HepG2 (cell line): ENCODE results near the gene DLG2. TPM values are rescaled to one million over a fixed set of nuclear protein-coding genes. Genes with fewer than 3 reads are reported as not detected.

ENCODE experiments used
- ATAC-seq: fragments of 200-7000 bp; cut with Tn5 transposase; 3 replicates; pipeline ENCODE4 v1.9.1; 2020; ENCODE audit warnings: mild to moderate bottlenecking, moderate library complexity
- BruUV-seq: library from RNA; stranded (reverse); fragments of 400-500 nt; replicated peaks from 2 replicates; lab custom pipeline; 2021; lab: Mats Ljungman, UMichigan
- CTCF ChIA-PET: fragments of 300-600 bp; formaldehyde crosslinking; extraction: SDS; loops from one replicate; lab custom pipeline; 2021; ENCODE audit warnings: low total read pairs, inconsistent platforms, low intra/inter-chr PET ratio; lab: Yijun Ruan, JAX
- POLR2A ChIA-PET: fragments of 350-600 bp; sonication (Branson Sonifier 250); formaldehyde crosslinking; loops from one replicate; lab custom pipeline; 2020; ENCODE audit warnings: antibody characterized with exemption, inconsistent platforms; lab: Yijun Ruan, JAX
- DNase-seq: peaks from one replicate; pipeline ENCODE4 v3.0.0-alpha.2; 2015; ENCODE audit warnings: low spot score
- FAIRE-seq: peaks from 3 replicates; lab custom pipeline; 2011; peaks lifted over from hg19 to GRCh38; lab: Jason Lieb, UNC
- H2AFZ ChIP-seq: one replicate; pipeline ENCODE4 v1.6.1; 2011; ENCODE audit warnings: low read length, inconsistent platforms
- H3K27ac ChIP-seq: fragments of 300-600 bp; 3 replicates; pipeline ENCODE4 v1.8.0; 2011; ENCODE audit warnings: mixed run types, mild to moderate bottlenecking, mixed read lengths, low read length, inconsistent platforms; ENCODE audit not compliant: insufficient read depth; ENCODE audit errors: extremely low read length
- H3K27me3 ChIP-seq, 2 experiments: fragments of 200-600 bp in 1 of 2; 2 replicates in 1 of 2; 3 replicates in 1 of 2; pipeline versions ENCODE4 v1.6.0 to v1.8.0; 2011; ENCODE audit warnings: low read length in 2 of 2, mild to moderate bottlenecking in 2 of 2, moderate library complexity in 2 of 2, inconsistent platforms in 1 of 2; ENCODE audit not compliant: insufficient read depth in 2 of 2, control insufficient read depth in 1 of 2
- H3K36me3 ChIP-seq, 2 experiments: fragments of 200-600 bp in 1 of 2; replicated peaks in 1 of 2; 2 replicates in 1 of 2; 3 replicates in 1 of 2; pipeline versions ENCODE4 v1.5.1 to v1.8.0; 2011; ENCODE audit warnings: low read length in 2 of 2, inconsistent platforms in 1 of 2; ENCODE audit not compliant: insufficient read depth in 2 of 2, control insufficient read depth in 1 of 2
- H3K4me1 ChIP-seq: 2 replicates; pipeline ENCODE4 v1.5.1; 2012; ENCODE audit warnings: low read length, inconsistent platforms; ENCODE audit not compliant: insufficient read depth
- H3K4me2 ChIP-seq: 2 replicates; pipeline ENCODE4 v1.6.0; 2011; ENCODE audit warnings: low read depth, low read length, inconsistent platforms
- H3K4me3 ChIP-seq, 3 experiments: fragments of 200-600 bp in 1 of 3; sonication (generic), shearing (Covaris generic) in 1 of 3; replicated peaks in 1 of 3; 2 replicates each; pipeline ENCODE4 v1.5.1; 2011 to 2016; ENCODE audit warnings: low read length in 3 of 3, inconsistent platforms in 2 of 3, low read depth in 2 of 3, mild to moderate bottlenecking in 2 of 3, control low read depth in 1 of 3, mixed read lengths in 1 of 3; ENCODE audit not compliant: insufficient read depth in 1 of 3
- H3K79me2 ChIP-seq: one replicate; pipeline ENCODE4 v1.6.1; 2011; ENCODE audit warnings: low read length, inconsistent platforms; ENCODE audit not compliant: insufficient read depth
- H3K9ac ChIP-seq: 2 replicates; pipeline ENCODE4 v1.6.0; 2011; ENCODE audit warnings: mild to moderate bottlenecking, low read depth, low read length, inconsistent platforms; ENCODE audit not compliant: insufficient read depth
- H3K9me3 ChIP-seq: 2 replicates; pipeline ENCODE4 v1.5.1; 2012; ENCODE audit warnings: mild to moderate bottlenecking, low read length
- H4K20me1 ChIP-seq: 2 replicates; pipeline ENCODE4 v1.6.0; 2011; ENCODE audit warnings: inconsistent platforms, mild to moderate bottlenecking, low read length, moderate library complexity; ENCODE audit not compliant: insufficient read depth
- CERS6 ChIP-seq: sonication (generic); formaldehyde crosslinking; IDR thresholded peaks from 2 replicates; pipeline ENCODE4 v1.5.0; 2020; ENCODE audit warnings: missing genetic modification reagents
- CHD2 ChIP-seq: IDR thresholded peaks from 2 replicates; pipeline ENCODE4 v1.6.1; 2011; ENCODE audit warnings: low read depth, low read length, improper control_type of control experiment
- KDM1A ChIP-seq: IDR thresholded peaks from 2 replicates; pipeline ENCODE4 v1.6.1; 2016; ENCODE audit warnings: missing compliant biosample characterization
- RERE ChIP-seq: IDR thresholded peaks from 2 replicates; pipeline ENCODE4 v1.6.1; 2016; ENCODE audit warnings: low read depth, missing genetic modification reagents, missing compliant biosample characterization
- SIN3A ChIP-seq: IDR thresholded peaks from 2 replicates; pipeline ENCODE4 v1.6.1; 2011; ENCODE audit warnings: low read depth, mild to moderate bottlenecking, control low read depth, low read length, borderline replicate concordance
- STAG1 ChIP-seq: sonication (generic); formaldehyde crosslinking; IDR thresholded peaks from 2 replicates; pipeline ENCODE4 v1.4.0; 2020; ENCODE audit warnings: missing genetic modification reagents
- TCF12 ChIP-seq, 2 experiments: fragments of 450-650 bp in 1 of 2; sonication (generic) in 1 of 2; formaldehyde crosslinking in 1 of 2; IDR thresholded peaks; 2 replicates each; pipeline versions ENCODE4 v1.6.1 to v1.8.0; 2017 to 2022; ENCODE audit warnings: antibody characterized with exemption in 1 of 2, mild to moderate bottlenecking in 1 of 2, missing genetic modification reagents in 1 of 2, moderate library complexity in 1 of 2
- ZBTB10 ChIP-seq: sonication (generic); formaldehyde crosslinking; IDR thresholded peaks from 2 replicates; pipeline ENCODE4 v1.4.0; 2020; ENCODE audit warnings: missing genetic modification reagents, borderline replicate concordance
- ZBTB38 ChIP-seq: sonication (generic); formaldehyde crosslinking; IDR thresholded peaks from 2 replicates; pipeline ENCODE4 v1.5.1; 2020; ENCODE audit warnings: mild to moderate bottlenecking, missing genetic modification reagents
- ZNF253 ChIP-seq: sonication (generic); formaldehyde crosslinking; IDR thresholded peaks from 2 replicates; pipeline ENCODE4 v1.8.0; 2022; ENCODE audit warnings: mild to moderate bottlenecking, missing genetic modification reagents, borderline replicate concordance
- ZNF572 ChIP-seq: sonication (generic); formaldehyde crosslinking; IDR thresholded peaks from 2 replicates; pipeline ENCODE4 v1.5.1; 2020; ENCODE audit warnings: mild to moderate bottlenecking, missing genetic modification reagents
- ZNF615 ChIP-seq: sonication (generic); formaldehyde crosslinking; IDR thresholded peaks from 2 replicates; pipeline ENCODE4 v1.5.0; 2020; ENCODE audit warnings: mild to moderate bottlenecking, missing genetic modification reagents, borderline replicate concordance
- ZNF616 ChIP-seq: sonication (generic); formaldehyde crosslinking; IDR thresholded peaks from 2 replicates; pipeline ENCODE4 v1.5.0; 2020; ENCODE audit warnings: low read depth, mild to moderate bottlenecking, missing genetic modification reagents
- ZNF740 ChIP-seq: sonication (generic); formaldehyde crosslinking; IDR thresholded peaks from 2 replicates; pipeline ENCODE4 v1.4.0; 2020; ENCODE audit warnings: missing genetic modification reagents
- ZNF773 ChIP-seq: sonication (generic); formaldehyde crosslinking; IDR thresholded peaks from 2 replicates; pipeline ENCODE4 v1.4.0; 2020; ENCODE audit warnings: missing genetic modification reagents, borderline replicate concordance
- ZNF839 ChIP-seq: sonication (generic); formaldehyde crosslinking; IDR thresholded peaks from 2 replicates; pipeline ENCODE4 v1.4.0; 2020; ENCODE audit warnings: missing genetic modification reagents, mild to moderate bottlenecking, borderline replicate concordance
- in situ Hi-C: cut with HindIII; loops from 2 replicates; pipeline ENCODE4 v1.10.0; 2017; ENCODE audit warnings: low pct_unique_long_range_greater_than_20kb; ENCODE audit not compliant: extremely low pct_ligation_motif_present
- intact Hi-C: fragments of 100-400 bp; cut with micrococcal nuclease; formaldehyde crosslinking; loops from one replicate; pipeline ENCODE4 v1.10.0; 2022; ENCODE audit not compliant: unreplicated experiment
- polyA plus RNA-seq, 8 experiments: library from polyadenylated mRNA; depleted of rRNA in 3 of 8; stranded (reverse) in 7 of 8; unstranded in 1 of 8; fragments of >200 nt; fragmentation: Illumina TruSeq in 4 of 8; extraction: Trizol in 4 of 8; gene quantifications; 2 replicates each; pipeline versions ENCODE4 v1.2.1 to v1.2.3, GENCODE V29; 2011 to 2016; ENCODE audit warnings: low read depth in 4 of 8, missing spikeins in 1 of 8, mixed read lengths in 1 of 8; ENCODE audit not compliant: insufficient read depth in 1 of 8
- total RNA-seq, 5 experiments: library from RNA; depleted of rRNA; stranded (reverse); fragments of >200 nt; fragmentation: Illumina TruSeq; extraction: Trizol; gene quantifications; 2 replicates each; pipeline ENCODE4 v1.2.3, GENCODE V29; 2016; ENCODE audit warnings: low read depth in 1 of 5

DLG2 gene
- total and polyA plus RNA-seq, 2 of the 13 experiments (the other 11 are each of a cell fraction or from before 2014, with no cell fraction given): 0.46 to 1.0 TPM

GRCh38 chr11:84452211-84452610 is 1174.9 kb downstream of the DLG2 start:
- H3K27ac ChIP-seq: no peak overlapping the region
- H3K36me3 ChIP-seq: no peaks in the 10 kb centered on the region
- H3K27me3 ChIP-seq: no peaks in the 10 kb centered on the region
- FAIRE-seq (no peak), DNase-seq (no peak), ATAC-seq (no peak)
- no peaks in the 10 kb centered on the region for H3K79me2 ChIP-seq
- no peaks in the 10 kb centered on the region for H4K20me1 ChIP-seq
- no peak overlapping the region for H2AFZ ChIP-seq
- ChIA-PET CTCF (no interaction called here), POLR2A (no interaction called here)
- no peak overlapping the region for H3K4me3 ChIP-seq
- H3K4me2 ChIP-seq: no peak overlapping the region
- H3K9ac ChIP-seq: no peak overlapping the region
- intact Hi-C loops: loop anchor here (10.0 kb wide), 1 partner anchor 153 kb away; no protein-coding TSS in a partner anchor
- BruUV-seq: no TSS peak
- TF ChIP-seq ZNF740 (CRISPR knock-in tag) (no peak), ZNF572 (CRISPR knock-in tag) (no peak), ZNF839 (CRISPR knock-in tag) (no peak), KDM1A (CRISPR knock-in tag) (no peak), ZNF615 (CRISPR knock-in tag) (no peak), TCF12 (IDR thresholded peaks at IDR 0.05) (no peak), TCF12 (CRISPR knock-in tag; IDR thresholded peaks at IDR 0.05) (no peak), ZNF253 (CRISPR knock-in tag) (no peak), ZNF616 (no peak), CERS6 (no peak), CHD2 (no peak), STAG1 (CRISPR knock-in tag) (no peak), ZBTB10 (CRISPR knock-in tag) (no peak), RERE (CRISPR knock-in tag) (no peak), SIN3A (no peak), ZNF773 (no peak), ZBTB38 (CRISPR knock-in tag) (no peak)
- in situ Hi-C loops: no loop called here
- H3K4me1 ChIP-seq: no peaks in the 10 kb centered on the region
- no peaks in the 10 kb centered on the region for H3K9me3 ChIP-seq
